Measurements from ENCODE around the gene SMCO3. TPM values are rescaled to one million over a fixed set of nuclear protein-coding genes. Genes with fewer than 3 reads are reported as not detected.

SMCO3 gene
- total and polyA plus RNA-seq, 3 donors from 2014 or later: 0.20 to 0.39 TPM; not detected in 1

GRCh38 chr12:14771651-14772137 lies 42.3 kb downstream of the SMCO3 start:
- intact Hi-C loops (cut with DNase I; ENCODE audit: low total_unique reads): no loop called here
- H3K9me3 ChIP-seq: no peaks in the 10 kb centered on the region
- DNase-seq: no peak
- H3K27ac ChIP-seq: peak overlapping the region; percentile 94 to 95
- no peaks in the 10 kb centered on the region for H3K36me3 ChIP-seq (ENCODE audit: low read depth, missing control alignments)
- peaks cover 15% of the 10 kb centered on the region for H3K4me1 ChIP-seq
- H3K27me3 ChIP-seq: no peaks in the 10 kb centered on the region
- TF ChIP-seq CTCF (IDR thresholded peaks at IDR 0.05) (no peak), POLR2A (IDR thresholded peaks at IDR 0.05) (no peak)
- H3K4me3 ChIP-seq: peak overlapping the region in 1 of 2 donors; percentile 92
- WGBS, 2 donors: 16 to 20% methylated on average over 6 of the region's 6 CpGs

GRCh38 chr12:14770496-14771461 lies 43.2 kb downstream of the SMCO3 start:
- Histone ChIP-seq H3K27me3 (no peaks in the 10 kb centered on the region), H3K9me3 (no peaks in the 10 kb centered on the region), H3K4me3 (peak overlapping the region; percentile 79 to 92), H3K27ac (peak overlapping the region; percentile 94 to 95), H3K36me3 (ENCODE audit: low read depth, missing control alignments) (no peaks in the 10 kb centered on the region), H3K4me1 (peaks cover 9% of the 10 kb centered on the region)
- TF ChIP-seq POLR2A (IDR thresholded peaks at IDR 0.05): peak; percentile 61
- no peak for TF ChIP-seq CTCF (IDR thresholded peaks at IDR 0.05)
- peak; percentile 99 for DNase-seq
- intact Hi-C loops (cut with DNase I; ENCODE audit: low total_unique reads): no loop called here
- 0% methylated on average over 42 to 56 of the region's 56 CpGs for WGBS, 2 donors

GRCh38 chr12:14769969-14770495 lies 44.0 kb downstream of the SMCO3 start:
- H3K27ac ChIP-seq: peak overlapping the region; percentile 94 to 95
- DNase-seq: peak; percentile 82
- TF ChIP-seq CTCF (IDR thresholded peaks at IDR 0.05) (peak; percentile 73 to 90 (median 85)), POLR2A (IDR thresholded peaks at IDR 0.05) (no peak)
- WGBS, 2 donors: 0% methylated on average over 14 to 38 of the region's 38 CpGs
- no peaks in the 10 kb centered on the region for H3K36me3 ChIP-seq (ENCODE audit: low read depth, missing control alignments)
- H3K4me1 ChIP-seq: peaks cover 7% of the 10 kb centered on the region
- intact Hi-C loops (cut with DNase I; ENCODE audit: low total_unique reads): no loop called here
- no peaks in the 10 kb centered on the region for H3K27me3 ChIP-seq
- no peaks in the 10 kb centered on the region for H3K9me3 ChIP-seq
- peak overlapping the region; percentile 79 to 92 for H3K4me3 ChIP-seq

GRCh38 chr12:14769466-14769968 lies 44.5 kb downstream of the SMCO3 start:
- WGBS, 2 donors: 0 to 3% methylated on average over 19 to 26 of the region's 26 CpGs
- H3K9me3 ChIP-seq: no peaks in the 10 kb centered on the region
- TF ChIP-seq CTCF (IDR thresholded peaks at IDR 0.05): no peak
- TF ChIP-seq POLR2A (IDR thresholded peaks at IDR 0.05): no peak
- intact Hi-C loops (cut with DNase I; ENCODE audit: low total_unique reads): no loop called here
- peak; percentile 53 for DNase-seq
- peak overlapping the region; percentile 94 to 95 for H3K27ac ChIP-seq
- H3K36me3 ChIP-seq (ENCODE audit: low read depth, missing control alignments): no peaks in the 10 kb centered on the region
- H3K4me1 ChIP-seq: peaks cover 7% of the 10 kb centered on the region
- H3K4me3 ChIP-seq: peak overlapping the region; percentile 79 to 92
- no peaks in the 10 kb centered on the region for H3K27me3 ChIP-seq
